ENCODE results near the gene UNC119.

DNA sequence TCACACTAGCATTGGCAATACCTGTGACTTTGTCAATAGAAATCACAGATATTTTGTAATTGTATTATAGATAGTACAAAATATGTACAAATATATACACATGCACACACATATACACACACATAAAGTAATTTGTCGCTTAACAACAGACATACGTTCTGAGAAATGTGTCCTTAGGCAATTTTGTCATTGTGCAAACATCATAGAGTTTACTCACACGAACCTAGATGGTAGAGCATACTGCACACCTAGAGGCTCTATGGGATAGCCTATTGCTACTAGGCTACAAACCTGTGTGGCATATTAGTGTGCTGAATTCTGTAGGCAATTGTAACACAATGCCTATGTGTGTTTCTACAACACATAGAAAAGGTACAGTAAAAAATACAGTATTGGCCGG lies 11.0 kb downstream of the UNC119 start:
- TF ChIP-seq, protein P1, sequence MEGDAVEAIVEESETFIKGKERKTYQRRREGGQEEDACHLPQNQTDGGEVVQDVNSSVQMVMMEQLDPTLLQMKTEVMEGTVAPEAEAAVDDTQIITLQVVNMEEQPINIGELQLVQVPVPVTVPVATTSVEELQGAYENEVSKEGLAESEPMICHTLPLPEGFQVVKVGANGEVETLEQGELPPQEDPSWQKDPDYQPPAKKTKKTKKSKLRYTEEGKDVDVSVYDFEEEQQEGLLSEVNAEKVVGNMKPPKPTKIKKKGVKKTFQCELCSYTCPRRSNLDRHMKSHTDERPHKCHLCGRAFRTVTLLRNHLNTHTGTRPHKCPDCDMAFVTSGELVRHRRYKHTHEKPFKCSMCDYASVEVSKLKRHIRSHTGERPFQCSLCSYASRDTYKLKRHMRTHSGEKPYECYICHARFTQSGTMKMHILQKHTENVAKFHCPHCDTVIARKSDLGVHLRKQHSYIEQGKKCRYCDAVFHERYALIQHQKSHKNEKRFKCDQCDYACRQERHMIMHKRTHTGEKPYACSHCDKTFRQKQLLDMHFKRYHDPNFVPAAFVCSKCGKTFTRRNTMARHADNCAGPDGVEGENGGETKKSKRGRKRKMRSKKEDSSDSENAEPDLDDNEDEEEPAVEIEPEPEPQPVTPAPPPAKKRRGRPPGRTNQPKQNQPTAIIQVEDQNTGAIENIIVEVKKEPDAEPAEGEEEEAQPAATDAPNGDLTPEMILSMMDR (IDR thresholded peaks at IDR 0.05; ENCODE audit: low read depth, low read length, missing input control), result no peak
- TF ChIP-seq JUND (IDR thresholded peaks at IDR 0.05), result no peak
- TF ChIP-seq TAF1 (conservative IDR thresholded peaks at IDR 0.05), result no peak
- TF ChIP-seq RAD21 (IDR thresholded peaks at IDR 0.05), result no peak
- TF ChIP-seq EGR1 (IDR thresholded peaks at IDR 0.05; ENCODE audit: low read depth in 2 of 2), result no peak
- TF ChIP-seq SP1 (IDR thresholded peaks at IDR 0.05), result no peak
- TF ChIP-seq, protein P2, sequence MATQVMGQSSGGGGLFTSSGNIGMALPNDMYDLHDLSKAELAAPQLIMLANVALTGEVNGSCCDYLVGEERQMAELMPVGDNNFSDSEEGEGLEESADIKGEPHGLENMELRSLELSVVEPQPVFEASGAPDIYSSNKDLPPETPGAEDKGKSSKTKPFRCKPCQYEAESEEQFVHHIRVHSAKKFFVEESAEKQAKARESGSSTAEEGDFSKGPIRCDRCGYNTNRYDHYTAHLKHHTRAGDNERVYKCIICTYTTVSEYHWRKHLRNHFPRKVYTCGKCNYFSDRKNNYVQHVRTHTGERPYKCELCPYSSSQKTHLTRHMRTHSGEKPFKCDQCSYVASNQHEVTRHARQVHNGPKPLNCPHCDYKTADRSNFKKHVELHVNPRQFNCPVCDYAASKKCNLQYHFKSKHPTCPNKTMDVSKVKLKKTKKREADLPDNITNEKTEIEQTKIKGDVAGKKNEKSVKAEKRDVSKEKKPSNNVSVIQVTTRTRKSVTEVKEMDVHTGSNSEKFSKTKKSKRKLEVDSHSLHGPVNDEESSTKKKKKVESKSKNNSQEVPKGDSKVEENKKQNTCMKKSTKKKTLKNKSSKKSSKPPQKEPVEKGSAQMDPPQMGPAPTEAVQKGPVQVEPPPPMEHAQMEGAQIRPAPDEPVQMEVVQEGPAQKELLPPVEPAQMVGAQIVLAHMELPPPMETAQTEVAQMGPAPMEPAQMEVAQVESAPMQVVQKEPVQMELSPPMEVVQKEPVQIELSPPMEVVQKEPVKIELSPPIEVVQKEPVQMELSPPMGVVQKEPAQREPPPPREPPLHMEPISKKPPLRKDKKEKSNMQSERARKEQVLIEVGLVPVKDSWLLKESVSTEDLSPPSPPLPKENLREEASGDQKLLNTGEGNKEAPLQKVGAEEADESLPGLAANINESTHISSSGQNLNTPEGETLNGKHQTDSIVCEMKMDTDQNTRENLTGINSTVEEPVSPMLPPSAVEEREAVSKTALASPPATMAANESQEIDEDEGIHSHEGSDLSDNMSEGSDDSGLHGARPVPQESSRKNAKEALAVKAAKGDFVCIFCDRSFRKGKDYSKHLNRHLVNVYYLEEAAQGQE (IDR thresholded peaks at IDR 0.05), result no peak
- TF ChIP-seq HNF4G (IDR thresholded peaks at IDR 0.05), result no peak
- TF ChIP-seq YY1 (IDR thresholded peaks at IDR 0.05), result no peak
- TF ChIP-seq NR2F2 (IDR thresholded peaks at IDR 0.05), result no peak
- no peak for TF ChIP-seq RXRA (IDR thresholded peaks at IDR 0.05)
